ENCODE measurements around the gene TBC1D30.
"Not testable (repeated sequence)": the region's sequence is repeated elsewhere in the genome, so short reads cannot be mapped to it uniquely, and the experiment has no call there.

Gene TBC1D30

GRCh38 chr12:64806593-64807460 lies 17.6 kb upstream of the TBC1D30 start:
- no peak for DNase-seq (ENCODE audit: low spot score)

- no peak for DNase-seq (ENCODE audit: low spot score)
These were observed 16.3 kb upstream of the TBC1D30 start for GRCh38 chr12:64808110-64808509.

GRCh38 chr12:64810831-64811230 lies 13.6 kb upstream of the TBC1D30 start:
- no peak for DNase-seq (ENCODE audit: low spot score)

- DNase-seq (ENCODE audit: low spot score) = no peak
These were observed 10.7 kb upstream of the TBC1D30 start for GRCh38 chr12:64813723-64814122.

- DNase-seq (ENCODE audit: low spot score) = no peak
These were observed 10.0 kb upstream of the TBC1D30 start for GRCh38 chr12:64814432-64814831.

- no peak for DNase-seq (ENCODE audit: low spot score)
These were observed 4.5 kb upstream of the TBC1D30 start for GRCh38 chr12:64819816-64820402.

GRCh38 chr12:64820593-64820992 lies 3.9 kb upstream of the TBC1D30 start:
- no peak for DNase-seq (ENCODE audit: low spot score)

- peak; percentile 51 for DNase-seq (ENCODE audit: low spot score)
These were observed 3.3 kb upstream of the TBC1D30 start for GRCh38 chr12:64821116-64821630.

- no peak for DNase-seq (ENCODE audit: low spot score)
These were observed 332 bp upstream of the TBC1D30 start for GRCh38 chr12:64824130-64824499.

GRCh38 chr12:64825143-64826021 lies 935 bp downstream of the TBC1D30 start:
- no peak for DNase-seq (ENCODE audit: low spot score)

GRCh38 chr12:64826234-64826633 lies 1.8 kb downstream of the TBC1D30 start:
- no peak for DNase-seq (ENCODE audit: low spot score)

- DNase-seq (ENCODE audit: low spot score) = no peak
These were observed 4.3 kb downstream of the TBC1D30 start for GRCh38 chr12:64828713-64829112.

GRCh38 chr12:64833928-64834327 lies 9.5 kb downstream of the TBC1D30 start:
- DNase-seq (ENCODE audit: low spot score) = no peak

- DNase-seq (ENCODE audit: low spot score) = no peak
These were observed 11.5 kb downstream of the TBC1D30 start for GRCh38 chr12:64835901-64836300.

GRCh38 chr12:64836856-64837255 lies 12.4 kb downstream of the TBC1D30 start:
- DNase-seq (ENCODE audit: low spot score) = no peak

GRCh38 chr12:64837427-64837826 lies 13.0 kb downstream of the TBC1D30 start:
- no peak for DNase-seq (ENCODE audit: low spot score)

- no peak for DNase-seq (ENCODE audit: low spot score)
These were observed 15.7 kb downstream of the TBC1D30 start for GRCh38 chr12:64840119-64840518.

- no peak for DNase-seq (ENCODE audit: low spot score)
These were observed 16.7 kb downstream of the TBC1D30 start for GRCh38 chr12:64840949-64841717.

- not testable (repeated sequence) for DNase-seq (ENCODE audit: low spot score)
These were observed 24.0 kb downstream of the TBC1D30 start for GRCh38 chr12:64848409-64848808.

- no peak for DNase-seq (ENCODE audit: low spot score)
These were observed 34.6 kb downstream of the TBC1D30 start for GRCh38 chr12:64858882-64859605.

GRCh38 chr12:64860446-64860998 lies 36.1 kb downstream of the TBC1D30 start:
- no peak for DNase-seq (ENCODE audit: low spot score)

Measured in globus pallidus (tissue), 1 donor.